NCI-H524 treated with DMSO at 0.1 percent for 48 hours (cell line): Measurements from ENCODE around the gene CFAP20DC.

Source experiments
- DNase-seq: peaks from one replicate; lab custom pipeline; 2025; lab: John Stamatoyannopoulos, UW

Gene CFAP20DC

GRCh38 chr3:58801541-58801940, 248.3 kb downstream of the CFAP20DC start:
- DNase-seq: no peak

GRCh38 chr3:58800940-58801339, 248.9 kb downstream of the CFAP20DC start:
- DNase-seq: no peak

- no peak for DNase-seq
Observed at GRCh38 chr3:58800032-58800431, 249.8 kb downstream of the CFAP20DC start.

GRCh38 chr3:58799271-58799670, 250.6 kb downstream of the CFAP20DC start:
- no peak for DNase-seq

- no peak for DNase-seq
Observed at GRCh38 chr3:58798312-58798711, 251.5 kb downstream of the CFAP20DC start.

- no peak for DNase-seq
Observed at GRCh38 chr3:58794750-58795149, 255.1 kb downstream of the CFAP20DC start.

- DNase-seq: no peak
Observed at GRCh38 chr3:58793938-58794337, 255.9 kb downstream of the CFAP20DC start.

- DNase-seq: no peak
Observed at GRCh38 chr3:58792921-58793451, 256.8 kb downstream of the CFAP20DC start.

GRCh38 chr3:58789385-58789784, 260.4 kb downstream of the CFAP20DC start:
- DNase-seq: no peak

GRCh38 chr3:58784888-58785287, 264.9 kb downstream of the CFAP20DC start:
- DNase-seq: no peak

- no peak for DNase-seq
Observed at GRCh38 chr3:58784425-58784824, 265.4 kb downstream of the CFAP20DC start.

- no peak for DNase-seq
Observed at GRCh38 chr3:58783845-58784244, 266.0 kb downstream of the CFAP20DC start.

GRCh38 chr3:58779934-58780333, 269.9 kb downstream of the CFAP20DC start:
- DNase-seq: no peak

- DNase-seq: no peak
Observed at GRCh38 chr3:58776231-58776630, 273.6 kb downstream of the CFAP20DC start.

GRCh38 chr3:58772462-58772861, 277.4 kb downstream of the CFAP20DC start:
- DNase-seq: no peak

- no peak for DNase-seq
Observed at GRCh38 chr3:58769065-58769464, 280.8 kb downstream of the CFAP20DC start.

- no peak for DNase-seq
Observed at GRCh38 chr3:58766587-58767282, 283.1 kb downstream of the CFAP20DC start.

GRCh38 chr3:58755150-58755549, 294.7 kb downstream of the CFAP20DC start:
- no peak for DNase-seq

- DNase-seq: no peak
Observed at GRCh38 chr3:58754074-58754473, 295.8 kb downstream of the CFAP20DC start.

- no peak for DNase-seq
Observed at GRCh38 chr3:58751882-58752567, 297.8 kb downstream of the CFAP20DC start.

- DNase-seq: no peak
Observed at GRCh38 chr3:58751235-58751634, 298.6 kb downstream of the CFAP20DC start.

GRCh38 chr3:58749948-58750347, 299.9 kb downstream of the CFAP20DC start:
- DNase-seq: no peak

GRCh38 chr3:58748024-58748423, 301.8 kb downstream of the CFAP20DC start:
- DNase-seq: no peak
